NCI-H82 treated with DMSO at 0.1 percent for 48 hours (cell line): ENCODE data around the gene ARHGEF3.
"Not testable (repeated sequence)": the region's sequence is repeated elsewhere in the genome, so short reads cannot be mapped to it uniquely, and the experiment has no call there.

Source experiments
- DNase-seq: peaks from one replicate; lab custom pipeline; 2025; ENCODE audit not compliant: unreplicated experiment; lab: John Stamatoyannopoulos, UW

ARHGEF3 gene

GRCh38 chr3:56742887-56743286 is 58.9 kb downstream of the ARHGEF3 start:
- DNase-seq, result no peak

- no peak for DNase-seq
Measured at GRCh38 chr3:56739036-56739435, 62.7 kb downstream of the ARHGEF3 start.

- DNase-seq, result no peak
Measured at GRCh38 chr3:56737006-56737405, 64.7 kb downstream of the ARHGEF3 start.

- DNase-seq, result no peak
Measured at GRCh38 chr3:56732109-56732508, 69.6 kb downstream of the ARHGEF3 start.

- no peak for DNase-seq
Measured at GRCh38 chr3:56725175-56725574, 76.6 kb downstream of the ARHGEF3 start.

GRCh38 chr3:56724676-56725075 is 77.1 kb downstream of the ARHGEF3 start:
- no peak for DNase-seq

- no peak for DNase-seq
Measured at GRCh38 chr3:56720849-56721248, 80.9 kb downstream of the ARHGEF3 start.

GRCh38 chr3:56718809-56719208 is 82.9 kb downstream of the ARHGEF3 start:
- DNase-seq, result not testable (repeated sequence)

- DNase-seq, result no peak
Measured at GRCh38 chr3:56711344-56711743, 90.4 kb downstream of the ARHGEF3 start.

- not testable (repeated sequence) for DNase-seq
Measured at GRCh38 chr3:56707412-56707811, 94.3 kb downstream of the ARHGEF3 start.

- no peak for DNase-seq
Measured at GRCh38 chr3:56706629-56707028, 95.1 kb downstream of the ARHGEF3 start.

GRCh38 chr3:56704706-56705105 is 97.0 kb downstream of the ARHGEF3 start:
- DNase-seq, result no peak

- DNase-seq, result peak; percentile 25
Measured at GRCh38 chr3:56702490-56703315, 99.0 kb downstream of the ARHGEF3 start.

- peak; percentile 38 for DNase-seq
Measured at GRCh38 chr3:56700151-56700550, 101.6 kb downstream of the ARHGEF3 start.

- DNase-seq, result no peak
Measured at GRCh38 chr3:56694867-56695683, 106.7 kb downstream of the ARHGEF3 start.

GRCh38 chr3:56693750-56694149 is 108.0 kb downstream of the ARHGEF3 start:
- DNase-seq, result no peak

- not testable (repeated sequence) for DNase-seq
Measured at GRCh38 chr3:56692520-56693433, 109.0 kb downstream of the ARHGEF3 start.

GRCh38 chr3:56692001-56692365 is 109.8 kb downstream of the ARHGEF3 start:
- DNase-seq, result not testable (repeated sequence)

- DNase-seq, result no peak
Measured at GRCh38 chr3:56691165-56692000, 110.4 kb downstream of the ARHGEF3 start.

- no peak for DNase-seq
Measured at GRCh38 chr3:56689303-56689702, 112.4 kb downstream of the ARHGEF3 start.
